ENCODE measurements around the gene GRK5. TPM values are rescaled to one million over a fixed set of nuclear protein-coding genes. Genes with fewer than 3 reads are reported as not detected.

GRK5 gene
- total RNA-seq, 1 experiment from 2014 or later: 1.2 TPM

DNA sequence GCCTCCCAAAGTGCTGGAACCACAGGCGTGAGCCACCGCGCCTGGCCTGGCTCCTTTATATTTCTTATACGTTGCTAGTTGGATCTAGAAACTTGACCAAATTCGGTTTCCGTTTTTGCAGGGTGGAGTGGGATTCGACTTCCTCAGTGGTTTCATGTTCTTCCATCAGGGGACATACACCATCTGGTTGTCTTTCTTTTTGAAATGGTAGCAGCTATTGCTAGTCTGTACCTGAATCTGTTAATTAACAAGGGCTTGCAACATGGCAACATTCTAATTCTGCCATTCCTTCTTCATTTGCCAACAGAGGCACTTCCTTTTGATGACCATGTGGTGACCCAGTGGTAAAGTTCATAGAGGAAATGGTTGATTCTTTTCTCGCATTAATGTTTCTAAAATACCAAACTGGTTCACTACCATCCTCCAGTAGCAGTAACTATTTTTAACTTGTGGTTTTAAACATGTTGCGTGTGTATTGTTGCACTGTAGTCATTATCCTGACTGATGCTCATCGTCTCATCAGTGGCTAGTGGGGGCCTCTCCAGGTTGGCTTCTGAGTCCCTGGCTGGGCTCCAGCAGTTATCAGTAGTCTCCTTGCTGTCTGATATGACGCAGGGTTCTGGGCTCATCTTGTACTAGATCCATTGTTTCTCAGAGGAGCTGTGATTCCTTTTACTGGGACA lies 175.9 kb downstream of the GRK5 start:
- TF ChIP-seq, protein P1, sequence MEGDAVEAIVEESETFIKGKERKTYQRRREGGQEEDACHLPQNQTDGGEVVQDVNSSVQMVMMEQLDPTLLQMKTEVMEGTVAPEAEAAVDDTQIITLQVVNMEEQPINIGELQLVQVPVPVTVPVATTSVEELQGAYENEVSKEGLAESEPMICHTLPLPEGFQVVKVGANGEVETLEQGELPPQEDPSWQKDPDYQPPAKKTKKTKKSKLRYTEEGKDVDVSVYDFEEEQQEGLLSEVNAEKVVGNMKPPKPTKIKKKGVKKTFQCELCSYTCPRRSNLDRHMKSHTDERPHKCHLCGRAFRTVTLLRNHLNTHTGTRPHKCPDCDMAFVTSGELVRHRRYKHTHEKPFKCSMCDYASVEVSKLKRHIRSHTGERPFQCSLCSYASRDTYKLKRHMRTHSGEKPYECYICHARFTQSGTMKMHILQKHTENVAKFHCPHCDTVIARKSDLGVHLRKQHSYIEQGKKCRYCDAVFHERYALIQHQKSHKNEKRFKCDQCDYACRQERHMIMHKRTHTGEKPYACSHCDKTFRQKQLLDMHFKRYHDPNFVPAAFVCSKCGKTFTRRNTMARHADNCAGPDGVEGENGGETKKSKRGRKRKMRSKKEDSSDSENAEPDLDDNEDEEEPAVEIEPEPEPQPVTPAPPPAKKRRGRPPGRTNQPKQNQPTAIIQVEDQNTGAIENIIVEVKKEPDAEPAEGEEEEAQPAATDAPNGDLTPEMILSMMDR (conservative IDR thresholded peaks at IDR 0.05): no peak
- H2BK12ac ChIP-seq (ENCODE audit: insufficient read length, low read depth, low read length): no peak overlapping the region
- H3K79me2 ChIP-seq (ENCODE audit: insufficient read depth, low read length): no peaks in the 10 kb centered on the region
- WGBS (ENCODE audit: extremely low coverage, insufficient read length, low lambda C conversion rate): no CpG with 5 or more reads among the region's 11 CpGs
- H2BK20ac ChIP-seq (ENCODE audit: low read depth, low read length, poor library complexity, severe bottlenecking): no peak overlapping the region
- H3K23me2 ChIP-seq (ENCODE audit: insufficient read length, low read depth, low read length, poor library complexity, severe bottlenecking): no peaks in the 10 kb centered on the region
- no peak overlapping the region for H4K91ac ChIP-seq (ENCODE audit: insufficient read length, low read depth, low read length)
- no peak overlapping the region for H3K14ac ChIP-seq (ENCODE audit: insufficient read depth, low read length)
- no peaks in the 10 kb centered on the region for H3K9me3 ChIP-seq (ENCODE audit: control insufficient read depth, low read depth, low read length)
- H4K5ac ChIP-seq (ENCODE audit: insufficient read length, low read depth, low read length): no peak overlapping the region
- H3K4me2 ChIP-seq (ENCODE audit: insufficient read depth, insufficient read length, low read length): no peak overlapping the region
- H3K4me1 ChIP-seq (ENCODE audit: insufficient read depth, low read length): no peaks in the 10 kb centered on the region
- H2BK120ac ChIP-seq (ENCODE audit: low read depth, low read length, poor library complexity, severe bottlenecking): no peak overlapping the region
- H3K27ac Mint-ChIP-seq: no peak overlapping the region
- no peak overlapping the region for H3K18ac ChIP-seq (ENCODE audit: insufficient read length, low read depth, low read length)
- H3K9ac ChIP-seq (ENCODE audit: extremely low read depth, insufficient read length, low read length): no peak overlapping the region
- H3K4ac ChIP-seq (ENCODE audit: low read depth, low read length): no peak overlapping the region
- H3T11ph ChIP-seq (ENCODE audit: low read length): no peak overlapping the region
- DNase-seq: no peak
- H3K27me3 ChIP-seq (ENCODE audit: insufficient read depth, low read length): no peaks in the 10 kb centered on the region
- H3K36me3 Mint-ChIP-seq (ENCODE audit: insufficient read depth in 1 of 3, low read depth in 3 of 3): peaks cover 0 to 2% (median 0%) of the 10 kb centered on the region in 3 experiments; a peak in 1 of 7 replicates
- peaks cover 0 to under 1% of the 10 kb centered on the region in 2 experiments; a peak in 2 of 4 replicates for H3K4me1 Mint-ChIP-seq
- H3K79me1 ChIP-seq (ENCODE audit: insufficient read depth, low read depth, low read length, poor library complexity, severe bottlenecking): no peaks in the 10 kb centered on the region
- no peaks in the 10 kb centered on the region for H4K20me1 ChIP-seq (ENCODE audit: control insufficient read depth, insufficient read depth, insufficient read length)
- no peaks in the 10 kb centered on the region; the same call in 1 of the 2 replicates for H3K27me3 Mint-ChIP-seq (ENCODE audit: low read depth)
- H2BK5ac ChIP-seq (ENCODE audit: insufficient read length, low read length): no peak overlapping the region
- H2AK5ac ChIP-seq (ENCODE audit: insufficient read length, low read length): no peak overlapping the region
- no peak overlapping the region for H3K23ac ChIP-seq (ENCODE audit: insufficient read length, low read depth, low read length)
- no peak overlapping the region for H3K56ac ChIP-seq (ENCODE audit: insufficient read length, low read depth, low read length)
- H2AFZ ChIP-seq (ENCODE audit: low read length): no peak overlapping the region
- no peak overlapping the region for H3K27ac ChIP-seq (ENCODE audit: insufficient read length, low read depth, low read length)
- H3K9me3 Mint-ChIP-seq: no peaks in the 10 kb centered on the region
- H4K8ac ChIP-seq (replicated peaks; ENCODE audit: insufficient read length, low read depth, low read length): no peak overlapping the region
- no peak overlapping the region for H3K4me3 Mint-ChIP-seq
- no peak overlapping the region for H2BK15ac ChIP-seq (ENCODE audit: low read depth, low read length)

All from H9 (cell line).